GM18511 (cell line): ENCODE results near the gene P2RY2.
A peak's percentile ranks its signal among the peaks of the same experiment; 100 is the strongest.
"Not testable (repeated sequence)": the region's sequence is repeated elsewhere in the genome, so short reads cannot be mapped to it uniquely, and the experiment has no call there.

Source experiments
- ATAC-seq: cut with Tn5 transposase; IDR thresholded peaks from one replicate; pipeline ENCODE4 v1.9.1; 2021; ENCODE audit warnings: mild to moderate bottlenecking, moderate library complexity; ENCODE audit not compliant: unreplicated experiment

P2RY2 gene

DNA sequence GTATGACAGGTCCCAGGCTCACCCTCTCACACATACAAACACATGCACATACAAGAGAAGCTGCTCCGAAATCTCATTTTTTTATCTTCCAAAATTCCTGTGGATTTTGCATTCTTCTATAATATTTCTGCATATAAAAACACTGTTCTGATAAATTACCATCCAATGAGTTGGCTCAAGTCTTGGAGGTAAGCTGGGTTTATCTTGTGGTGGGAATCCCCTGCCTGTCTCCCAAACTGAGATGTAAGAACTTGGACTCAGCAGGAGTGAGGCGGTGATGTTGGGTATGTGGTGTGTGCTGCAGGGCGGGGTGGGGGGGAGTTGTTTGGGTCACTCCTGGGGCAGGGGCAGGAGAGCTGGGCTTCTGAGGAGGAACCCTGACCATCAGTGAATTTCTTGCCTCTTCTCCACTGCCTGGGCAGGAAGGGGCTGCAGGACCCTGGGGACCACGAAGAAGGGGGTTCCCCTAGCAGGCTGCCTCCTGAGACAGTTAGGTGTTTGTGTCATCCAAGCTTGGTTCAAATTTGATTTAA is 47.3 kb downstream of the P2RY2 start:
- ATAC-seq: no peak

DNA sequence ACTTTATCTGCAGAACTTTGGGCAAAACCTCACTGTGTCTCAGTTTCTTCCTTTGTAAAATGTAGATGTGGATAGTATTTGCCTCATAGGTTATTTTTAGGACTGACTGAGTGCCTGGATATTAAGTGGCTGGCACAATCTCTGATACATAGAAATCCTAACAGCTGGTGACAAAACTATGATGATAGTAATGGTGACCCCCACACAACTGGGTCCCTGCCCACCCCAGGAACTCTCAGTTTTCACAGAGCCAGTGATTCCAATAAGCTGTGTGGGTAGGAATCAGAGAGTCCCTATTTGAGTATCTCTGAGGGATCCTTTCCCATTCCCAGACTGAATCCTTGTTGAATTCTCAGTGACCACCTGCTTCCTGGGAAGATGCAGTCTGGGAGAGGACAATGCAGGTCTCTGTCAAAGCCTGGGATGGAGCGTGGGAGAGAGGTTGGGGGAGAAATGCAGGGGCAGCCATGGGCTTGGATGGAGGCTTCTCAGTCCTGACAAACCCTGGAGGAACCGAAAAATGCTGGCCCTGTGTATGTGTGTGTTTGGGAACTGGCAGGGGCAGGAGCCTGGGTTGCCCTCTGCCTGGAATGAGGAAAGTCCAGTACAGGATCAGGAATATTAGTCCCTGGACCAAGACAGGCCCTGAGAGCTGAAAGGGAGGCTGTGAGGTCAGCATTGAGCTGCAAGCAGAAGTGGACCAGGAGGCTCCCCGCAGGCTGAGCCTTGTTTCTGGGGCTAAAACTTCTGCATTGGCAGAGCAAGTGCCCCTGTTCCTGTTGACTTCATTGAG is 48.0 kb downstream of the P2RY2 start:
- no peak for ATAC-seq

DNA sequence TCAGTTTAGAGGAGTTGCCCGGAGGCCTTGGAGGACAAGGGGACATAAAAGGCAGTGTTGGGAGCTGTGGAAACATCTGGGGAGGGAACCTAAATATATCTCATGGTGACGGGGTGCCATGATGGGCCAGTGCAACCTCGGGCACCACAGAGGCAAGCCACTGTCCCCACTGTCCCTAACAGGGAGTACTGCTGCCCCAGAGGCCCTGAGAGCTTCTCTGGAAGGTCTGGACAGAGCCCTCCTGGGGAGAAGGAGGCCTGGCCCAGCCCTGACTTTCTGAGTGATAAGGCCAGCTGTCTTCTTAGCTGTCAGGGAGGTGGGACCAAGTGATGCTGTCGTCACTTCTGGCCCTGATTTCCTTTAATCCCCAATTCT is 48.6 kb downstream of the P2RY2 start:
- no peak for ATAC-seq

DNA sequence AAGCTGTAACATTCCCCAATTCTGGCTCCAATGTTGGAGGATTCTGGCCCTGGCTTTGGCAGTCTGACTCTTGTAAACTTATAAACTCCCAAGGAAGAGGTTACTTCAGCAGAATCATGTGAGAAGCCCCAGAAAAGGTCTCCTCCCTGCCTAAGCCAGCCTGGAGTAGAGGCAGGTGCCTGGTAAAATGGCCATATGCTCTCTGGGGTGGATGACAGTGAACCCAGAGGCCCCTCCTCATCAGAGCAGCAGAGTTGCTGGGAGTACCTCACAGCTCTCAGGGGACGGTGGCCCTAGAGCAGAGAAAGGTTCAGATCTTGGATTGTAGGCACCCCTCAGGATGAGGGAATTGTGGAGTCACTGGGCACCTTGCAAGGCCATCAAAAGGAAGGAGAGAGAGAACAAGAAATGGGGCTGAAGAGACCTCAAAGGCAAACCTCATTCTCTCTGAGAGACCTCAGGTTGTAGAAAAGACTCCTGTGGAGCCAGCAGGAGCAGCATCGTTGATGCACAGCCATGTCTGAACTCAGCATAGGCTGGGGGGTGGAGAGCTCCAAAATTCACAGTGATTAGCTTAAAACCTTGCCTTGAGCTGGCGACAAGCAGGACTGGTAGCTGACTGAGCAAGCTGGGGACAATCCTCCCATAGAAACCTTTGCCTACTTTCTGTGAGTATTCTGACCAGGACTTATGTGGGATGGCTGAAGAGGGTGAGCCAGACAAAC is 49.2 kb downstream of the P2RY2 start:
- no peak for ATAC-seq

DNA sequence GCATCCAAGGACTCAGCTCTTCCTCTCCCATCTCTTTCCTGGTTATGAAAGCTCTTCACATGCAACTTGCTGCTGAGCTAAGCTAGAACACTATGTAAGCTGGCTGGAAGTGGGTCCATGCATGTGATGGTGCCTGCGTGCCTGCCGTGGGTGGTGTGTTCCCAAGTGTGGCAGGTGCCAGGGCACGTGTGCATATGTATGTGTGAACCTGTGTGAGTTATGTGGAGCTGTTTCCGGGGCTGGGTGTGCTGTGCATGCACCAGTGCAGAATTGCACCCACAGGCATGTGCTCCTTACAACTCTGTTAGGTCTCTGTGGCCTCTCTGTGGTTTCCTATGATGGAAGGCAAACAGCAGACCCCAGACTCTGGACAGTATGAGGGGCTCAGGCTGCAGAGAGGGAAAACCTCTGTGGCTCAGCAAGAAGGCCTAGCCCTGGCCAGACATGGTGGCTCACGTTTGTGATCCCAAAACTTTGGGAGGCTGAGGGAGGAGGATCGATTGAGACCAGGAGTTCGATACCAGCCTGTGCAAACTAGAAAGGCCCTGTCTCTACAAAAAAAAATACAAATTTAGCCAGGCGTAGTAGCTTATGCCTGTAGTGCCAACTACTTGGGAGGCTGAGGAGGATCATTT is 49.9 kb downstream of the P2RY2 start:
- ATAC-seq: no peak

DNA sequence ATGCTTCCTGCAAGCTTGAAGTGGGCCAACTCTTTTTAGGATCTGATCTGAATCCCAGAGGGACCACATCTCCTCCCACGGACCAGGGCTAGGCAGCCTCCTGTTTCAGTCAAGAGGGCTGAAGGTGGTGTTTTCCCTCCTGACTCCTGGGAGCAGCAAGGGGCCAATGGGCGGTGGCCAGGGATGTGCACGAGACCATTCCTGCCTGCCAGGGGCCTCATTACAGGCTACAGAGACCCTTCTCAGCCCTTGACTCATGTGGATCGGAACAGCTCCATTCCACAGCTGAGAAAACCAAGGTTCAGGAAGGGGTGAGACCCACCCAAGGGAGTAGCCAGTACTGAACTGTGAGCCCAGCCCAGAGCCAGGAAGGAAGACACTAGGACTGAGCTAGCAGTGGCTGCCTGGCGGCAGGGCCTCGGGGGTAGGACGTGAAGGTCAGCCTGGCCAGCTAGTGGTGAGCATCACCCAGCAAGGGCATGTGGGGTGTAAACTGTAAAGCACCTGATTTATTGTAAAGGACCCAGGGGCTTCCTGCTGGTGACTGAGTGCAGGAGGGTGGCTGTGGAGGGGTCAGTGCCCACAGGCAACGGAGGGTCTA is 50.7 kb downstream of the P2RY2 start:
- no peak for ATAC-seq

DNA sequence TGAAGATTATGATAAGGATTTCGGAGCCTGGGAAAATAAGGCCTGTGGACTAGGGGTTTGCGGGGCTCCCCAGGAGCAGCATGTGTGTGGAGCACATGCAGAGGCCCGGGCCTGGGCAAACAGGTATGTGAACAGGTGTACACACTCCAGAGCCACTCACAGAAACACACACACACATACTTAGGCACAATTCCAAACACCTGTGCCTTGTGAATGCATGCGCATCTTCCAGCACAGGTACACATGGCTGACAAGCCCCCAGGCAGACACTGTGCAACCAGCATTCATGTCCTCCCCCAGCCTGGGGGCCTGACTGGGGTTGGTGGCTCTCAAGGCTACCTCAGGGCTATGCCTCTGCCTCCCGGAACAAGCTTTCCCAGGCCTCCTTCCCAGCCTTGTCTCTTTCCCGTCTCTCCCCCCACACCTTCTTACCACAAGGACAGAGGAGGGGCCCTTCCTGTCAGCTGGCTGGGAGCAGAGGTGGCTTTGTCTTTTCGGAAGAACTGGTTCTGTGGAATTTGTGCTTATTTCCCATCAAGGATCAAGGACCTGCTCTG is 51.5 kb downstream of the P2RY2 start:
- ATAC-seq: no peak

DNA sequence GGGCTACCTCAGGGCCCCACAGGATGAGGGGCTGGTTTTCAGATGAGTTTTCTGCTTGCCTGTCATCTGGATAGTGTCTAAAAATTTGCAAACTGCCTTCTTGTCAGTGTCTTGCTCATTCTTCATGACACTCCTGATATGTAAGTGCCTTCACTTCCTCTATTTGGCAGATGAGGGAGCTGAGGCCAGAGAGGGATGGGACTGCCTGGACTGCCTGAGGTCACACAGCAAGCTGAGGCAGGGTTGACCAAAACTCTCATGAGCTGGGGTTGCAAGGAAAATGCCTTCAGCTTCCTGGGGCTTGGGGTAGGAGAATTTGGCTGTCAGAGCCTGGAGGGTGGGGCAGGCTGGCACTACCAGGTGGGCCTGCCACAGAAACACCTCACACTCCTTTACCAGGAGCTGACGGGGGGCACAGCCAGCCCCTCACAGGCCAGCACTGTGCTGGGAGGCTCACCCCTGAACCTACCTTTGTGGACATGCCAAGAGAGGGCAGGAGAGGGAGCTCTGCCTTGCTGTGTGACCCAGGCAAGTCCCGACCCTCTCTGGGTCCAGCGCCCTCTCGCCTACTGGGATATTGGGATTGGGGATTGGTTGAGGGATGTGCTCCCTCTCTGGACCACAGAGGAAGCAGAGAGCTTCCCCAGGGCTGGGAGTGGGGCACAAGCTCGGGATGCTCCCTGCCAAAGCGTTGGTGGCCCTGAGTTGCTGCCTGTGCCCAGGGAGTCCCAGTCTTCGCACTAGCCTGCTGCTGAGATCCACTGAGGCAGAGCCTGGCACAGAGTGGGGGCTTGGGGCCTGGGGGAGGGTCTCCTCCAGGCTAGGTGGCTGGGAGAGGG is 52.2 kb downstream of the P2RY2 start:
- ATAC-seq: no peak

DNA sequence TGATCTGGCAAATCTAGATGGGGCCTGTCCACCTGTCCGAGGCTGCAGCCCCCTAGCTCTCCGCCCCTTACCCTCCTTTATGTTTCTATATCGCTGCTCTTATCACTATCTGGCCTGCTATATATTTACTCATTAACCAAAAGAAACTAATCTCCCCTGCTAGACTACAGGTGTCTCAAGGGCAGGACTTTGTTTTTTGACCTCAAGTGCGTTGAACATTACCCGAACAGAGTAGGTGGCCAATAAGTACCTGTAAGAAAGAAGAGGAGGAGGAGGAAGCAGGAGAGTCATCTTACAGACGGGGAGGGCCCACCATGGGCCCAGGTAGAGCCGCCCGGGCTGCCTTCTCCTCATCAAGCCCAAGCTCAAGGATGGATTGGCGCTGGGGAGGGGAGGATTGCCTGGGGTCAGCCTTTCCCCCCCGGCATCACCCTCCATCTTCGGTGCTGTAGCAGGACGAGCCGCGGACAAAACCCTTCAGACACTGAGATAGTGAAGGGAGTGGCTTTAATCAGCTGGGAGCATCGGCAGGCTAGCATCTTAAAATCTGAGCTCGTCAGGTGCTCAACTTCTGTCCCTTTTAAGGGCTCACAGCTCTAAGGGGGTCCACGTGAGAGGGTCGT is 52.9 kb downstream of the P2RY2 start:
- no peak for ATAC-seq

DNA sequence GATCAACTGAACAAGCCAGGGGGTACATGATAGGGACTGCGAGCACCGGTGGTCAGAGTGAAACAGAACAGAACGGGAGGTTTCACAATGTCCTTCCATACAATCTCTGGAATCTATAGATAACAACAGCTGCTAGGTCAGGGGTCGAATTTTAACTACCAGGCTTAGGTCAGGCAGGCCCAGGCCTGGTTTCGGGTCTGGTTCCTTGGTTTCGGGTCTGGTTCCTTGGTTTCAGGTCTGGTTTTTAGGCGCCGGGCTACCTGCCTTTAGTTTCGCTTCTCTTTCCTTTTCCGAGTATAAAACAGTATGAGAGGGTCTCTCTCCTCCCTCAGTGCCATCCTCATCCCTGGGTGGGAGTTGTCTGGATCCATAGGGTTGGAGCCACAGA is 53.4 kb downstream of the P2RY2 start:
- not testable (repeated sequence) for ATAC-seq

DNA sequence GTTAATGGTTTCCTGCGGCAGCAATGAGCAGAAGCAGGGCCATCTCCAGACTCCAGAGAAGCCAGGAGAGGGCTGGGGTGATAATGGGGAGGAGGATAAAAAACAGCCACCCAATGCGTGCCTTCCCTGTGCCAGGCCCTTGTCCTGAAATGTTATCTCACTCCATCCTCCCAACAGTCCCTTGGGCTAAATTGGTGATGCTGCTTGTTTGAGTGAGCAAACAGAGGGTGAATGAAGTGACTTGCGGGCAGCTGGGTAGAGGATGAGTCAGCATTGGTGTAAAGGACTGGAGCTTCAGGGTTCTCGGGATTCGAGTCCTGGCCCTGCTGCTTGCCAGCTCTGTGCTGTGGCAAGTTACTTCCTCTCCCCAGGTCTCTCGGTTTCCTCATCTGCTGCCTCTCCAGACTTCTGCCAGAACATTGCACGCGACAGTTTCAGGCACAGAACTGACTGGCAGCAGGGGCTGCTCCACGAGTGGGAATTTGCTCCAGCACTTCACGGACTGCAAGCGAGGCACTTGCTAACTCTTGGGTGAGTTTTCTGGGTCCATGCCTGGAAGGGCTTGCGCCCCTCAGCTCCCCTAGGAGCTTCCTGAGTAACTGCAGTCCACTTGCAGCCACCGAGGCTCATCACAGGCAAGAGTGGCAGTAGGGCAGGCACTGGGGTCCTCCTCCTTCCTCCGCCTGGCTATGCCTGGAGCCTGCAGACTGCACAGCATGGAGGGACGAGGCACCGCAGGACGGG is 54.0 kb downstream of the P2RY2 start, which contains the start of gene P2RY6:
P2RY6 (plus strand) TSS at position 403 of the 744 bp plus-strand sequence. CDS start 24,181 bp downstream, outside the sequence.
- ATAC-seq: peak; percentile 48

DNA sequence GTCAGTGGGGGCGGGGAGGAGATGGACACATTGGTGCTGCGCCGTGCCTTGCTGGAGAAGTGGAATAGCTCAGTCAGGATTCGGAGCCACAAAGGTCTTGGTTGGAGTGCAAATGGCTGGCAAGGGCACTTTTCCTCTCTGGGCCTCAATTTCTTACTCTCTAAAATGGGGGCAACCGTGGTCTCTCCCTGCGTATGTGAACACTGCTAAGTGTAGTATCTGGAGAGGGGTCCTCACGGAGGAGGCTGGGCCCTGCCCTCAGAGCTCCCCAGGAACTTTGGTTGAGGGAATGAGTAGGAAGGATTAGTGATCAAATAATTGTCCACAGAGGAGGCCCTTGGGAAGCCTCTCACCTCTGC is 54.6 kb downstream of the P2RY2 start:
- ATAC-seq: no peak

DNA sequence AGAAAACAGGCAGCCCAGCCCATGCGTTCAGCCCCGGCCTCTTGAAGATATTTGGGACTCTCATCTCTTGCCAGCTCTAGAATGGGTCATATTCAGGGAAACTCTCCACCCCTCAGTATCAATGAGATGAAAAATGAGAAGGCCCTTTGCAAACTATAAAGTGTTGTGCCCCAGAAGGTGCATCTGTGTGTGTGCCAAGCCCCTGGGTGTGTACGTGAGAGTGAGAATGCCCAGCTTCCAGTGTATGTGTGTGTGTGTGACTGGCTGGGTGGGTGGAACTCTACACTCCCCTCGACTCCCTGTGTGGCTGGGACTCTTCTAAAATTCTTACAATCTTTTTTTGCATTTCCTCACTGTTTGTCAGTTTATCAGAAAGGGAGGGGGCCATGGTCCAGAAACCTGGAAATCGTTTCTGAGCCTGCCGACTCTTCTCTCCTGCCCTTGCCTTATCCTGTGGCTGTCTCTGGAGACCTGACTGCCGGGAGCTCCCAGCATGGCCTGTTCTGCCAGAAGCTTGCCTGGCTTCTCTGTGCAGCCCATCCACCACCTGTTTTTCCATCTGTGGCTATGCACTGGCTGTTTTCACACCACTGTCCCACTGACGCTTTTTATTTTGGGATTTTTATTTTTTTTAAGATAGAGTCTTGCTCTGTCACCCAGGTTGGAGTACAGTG is 55.3 kb downstream of the P2RY2 start:
- ATAC-seq: no peak

DNA sequence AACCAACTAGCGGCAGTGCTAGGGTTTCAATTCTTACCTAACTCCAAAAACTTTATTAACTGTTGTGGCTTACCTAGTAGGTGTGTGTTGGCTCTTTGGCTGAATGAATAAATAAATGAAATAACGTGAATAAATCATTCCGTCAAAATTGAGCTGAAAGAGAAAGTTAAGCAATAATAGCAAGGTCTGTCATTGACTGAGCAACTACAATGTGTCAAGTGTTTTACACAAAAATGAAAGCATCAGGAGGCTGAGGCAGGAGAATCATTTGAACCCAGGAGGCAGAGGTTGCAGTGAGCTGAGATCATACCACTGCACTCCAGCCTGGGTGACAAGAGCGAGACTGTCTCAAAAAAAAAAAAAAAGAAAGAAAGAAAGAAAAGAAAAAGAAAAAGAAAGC is 56.1 kb downstream of the P2RY2 start:
- ATAC-seq: not testable (repeated sequence)

DNA sequence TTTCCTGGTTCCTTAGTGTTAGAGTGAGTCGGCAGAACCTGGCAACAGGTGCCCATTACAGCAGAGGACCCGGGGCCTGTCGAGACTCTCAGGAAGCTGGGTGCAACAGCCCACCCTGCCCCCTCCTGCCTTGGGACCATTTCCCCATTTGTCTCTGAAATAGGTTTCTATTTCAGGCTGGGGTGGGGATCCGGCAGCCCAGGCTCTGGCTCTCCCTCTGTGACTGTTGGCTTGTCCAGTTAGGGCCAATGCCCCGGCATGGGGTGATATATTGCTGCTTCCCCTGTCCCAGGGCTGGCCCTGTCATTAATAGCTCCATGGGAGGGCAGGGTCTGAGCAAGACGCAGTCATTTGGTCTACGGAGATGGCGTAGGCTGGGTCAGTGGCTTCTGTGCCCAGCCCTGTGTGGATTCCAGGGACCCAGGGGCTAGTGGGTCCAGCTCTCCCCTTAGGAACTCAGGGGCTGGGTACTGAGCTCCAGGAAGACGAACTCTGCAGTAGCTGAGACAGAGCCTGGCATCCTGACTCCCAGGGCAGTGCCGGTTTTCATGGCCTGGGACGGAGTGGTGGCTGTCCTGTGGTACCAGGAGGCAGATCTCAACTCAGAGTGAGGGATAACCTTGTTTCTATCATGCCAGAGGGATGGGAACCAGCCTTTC is 56.8 kb downstream of the P2RY2 start:
- no peak for ATAC-seq

DNA sequence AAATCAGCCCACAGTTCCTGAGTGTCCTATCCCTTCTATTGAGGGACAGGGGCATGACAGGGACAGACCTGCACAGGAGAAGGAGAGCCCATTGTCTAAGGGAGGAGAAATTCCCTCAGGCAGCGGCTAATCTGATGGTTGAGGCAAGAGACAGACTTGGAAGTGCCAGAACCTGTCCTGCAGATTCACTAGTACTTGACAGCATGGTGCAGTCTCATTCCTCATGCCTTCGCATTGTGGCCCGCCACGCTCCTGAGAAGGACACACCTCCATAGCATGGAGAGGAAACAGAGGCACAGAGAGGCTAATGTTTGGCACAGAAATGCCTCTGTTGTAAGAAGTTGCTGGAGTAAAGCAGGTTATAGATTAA is 57.3 kb downstream of the P2RY2 start:
- no peak for ATAC-seq

DNA sequence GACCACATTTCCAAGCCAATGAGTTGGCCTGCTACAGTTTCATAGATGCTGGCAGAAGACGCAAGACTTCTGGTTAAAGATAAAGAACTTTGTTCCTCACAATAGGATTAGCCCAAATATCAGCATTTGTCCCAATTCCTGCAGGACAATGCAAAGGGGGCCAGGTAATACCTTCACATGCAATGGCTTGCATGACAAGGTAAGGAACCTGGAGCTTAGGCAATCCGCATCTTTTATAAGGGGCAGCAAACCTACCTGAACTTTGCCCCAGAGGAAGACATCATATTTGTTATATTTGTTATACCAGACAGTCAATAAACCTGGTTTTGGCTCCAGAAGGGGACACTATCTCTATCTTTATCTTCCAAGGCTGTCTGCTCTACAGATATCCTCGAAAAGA is 59.4 kb downstream of the P2RY2 start:
- ATAC-seq: no peak

DNA sequence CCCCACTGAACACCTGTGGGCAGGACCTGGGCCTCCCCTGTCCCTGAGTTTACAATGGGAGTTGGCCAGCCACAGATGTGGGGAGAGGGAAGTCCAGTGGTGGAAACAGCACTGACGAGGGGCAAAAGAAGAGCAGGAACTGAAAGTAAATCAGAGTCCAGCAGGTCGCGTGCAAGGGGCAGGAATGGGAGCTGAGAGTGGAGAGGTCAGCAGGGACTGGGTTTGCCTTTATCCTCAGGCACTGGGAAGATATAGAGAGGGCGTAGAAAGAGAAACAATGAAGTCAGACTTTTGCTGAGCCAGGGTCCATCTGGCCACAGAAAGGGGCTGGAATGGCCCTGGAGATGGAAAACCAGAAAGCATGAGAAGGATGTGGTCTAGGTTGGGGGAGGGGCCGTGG is 62.5 kb downstream of the P2RY2 start:
- ATAC-seq: no peak
